Activated T-helper 1 cell treated with anti-CD3 and anti-CD28 coated beads, Interleukin-12 subunit alpha, Interleukin-12 subunit beta, Interleukin-2, Interleukin-4 antibody, amounts not matched to agents 30 ng/mL and 10 ng/mL and 1 ng/mL, durations not matched to agents 14 hours and 24 hours and 36 hours (primary cell): Measurements from ENCODE around the gene C1QC. TPM values are rescaled to one million over a fixed set of nuclear protein-coding genes. Genes with fewer than 3 reads are reported as not detected.
"Not testable (repeated sequence)": the region's sequence is repeated elsewhere in the genome, so short reads cannot be mapped to it uniquely, and the experiment has no call there.

Source experiments
- DNase-seq: peaks from one replicate; pipeline ENCODE4 v3.0.0; 2021; ENCODE audit warnings: low spot score
- H3K27ac Mint-ChIP-seq: one replicate; pipeline ENCODE4 v1.8.0; 2021; ENCODE audit warnings: mild to moderate bottlenecking, mixed read lengths
- H3K27me3 Mint-ChIP-seq: one replicate; pipeline ENCODE4 v1.8.0; 2022; ENCODE audit warnings: mild to moderate bottlenecking, moderate library complexity, mixed read lengths; ENCODE audit not compliant: insufficient read depth
- H3K36me3 Mint-ChIP-seq: one replicate; pipeline ENCODE4 v1.8.0; 2021; ENCODE audit warnings: low read depth, mixed read lengths
- H3K4me1 Mint-ChIP-seq: one replicate; pipeline ENCODE4 v1.8.0; 2021; ENCODE audit warnings: low read depth, mixed read lengths
- H3K4me3 Mint-ChIP-seq: one replicate; pipeline ENCODE4 v1.8.0; 2021; ENCODE audit warnings: mild to moderate bottlenecking, moderate library complexity, mixed read lengths
- H3K9me3 Mint-ChIP-seq: one replicate; pipeline ENCODE4 v1.8.0; 2021; ENCODE audit warnings: mixed read lengths
- intact Hi-C: fragments of 100-400 bp; cut with micrococcal nuclease; formaldehyde crosslinking; loops from one replicate; pipeline ENCODE4 v1.15.1; 2024
- total RNA-seq: library from RNA; stranded (reverse); gene quantifications from 2 replicates; pipeline ENCODE4 v1.2.3, GENCODE V29; 2022

Gene C1QC
- total RNA-seq, 1 donor from 2014 or later = not detected

DNA sequence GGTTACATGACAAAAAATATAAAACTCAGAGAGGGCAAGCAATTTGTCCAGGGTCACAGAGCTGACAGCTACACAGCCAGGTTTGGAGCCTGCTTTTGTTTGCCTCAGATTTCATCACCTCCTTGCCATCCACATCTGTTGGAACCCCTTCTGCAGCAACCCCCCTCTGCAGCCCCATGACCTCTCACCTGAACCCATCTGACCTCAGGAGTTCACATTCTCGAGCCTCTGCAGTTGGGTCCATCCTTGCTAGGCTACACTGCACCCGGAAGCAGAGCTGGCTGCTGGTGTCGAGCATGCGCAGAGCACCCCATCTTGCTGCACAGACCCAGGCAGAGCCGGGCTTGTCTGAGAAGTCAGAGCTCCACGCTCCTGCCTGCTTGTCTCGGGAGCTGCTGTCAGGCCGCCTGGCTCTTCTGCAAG, 19.6 kb downstream of the C1QC start:
- no peak for DNase-seq
- H3K4me3 Mint-ChIP-seq = no peak overlapping the region
- no peaks in the 10 kb centered on the region for H3K4me1 Mint-ChIP-seq
- H3K27ac Mint-ChIP-seq = no peak overlapping the region
- no peaks in the 10 kb centered on the region for H3K9me3 Mint-ChIP-seq
- H3K36me3 Mint-ChIP-seq = no peaks in the 10 kb centered on the region
- peaks cover 1% of the 10 kb centered on the region for H3K27me3 Mint-ChIP-seq
- intact Hi-C loops = no loop called here

DNA sequence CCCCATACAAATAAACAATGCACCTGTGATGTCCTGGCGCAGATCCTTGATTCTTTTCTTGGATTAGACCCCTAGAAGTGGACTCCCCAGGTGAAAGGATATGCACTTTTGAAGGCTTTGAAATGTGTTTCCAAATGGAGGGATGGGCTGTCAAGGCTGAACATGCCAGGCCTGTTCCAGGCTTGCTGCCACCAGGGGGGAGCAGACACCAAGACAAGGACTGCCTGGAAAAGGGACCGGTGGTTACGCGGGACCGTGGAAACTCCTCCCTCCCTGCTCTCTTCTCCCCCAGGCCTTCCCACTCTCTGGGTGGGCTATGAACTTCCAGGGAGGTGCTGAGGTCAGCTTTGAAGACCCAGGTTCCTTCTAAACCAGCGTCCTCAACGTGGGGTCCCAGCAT, 22.3 kb downstream of the C1QC start:
- Mint-ChIP-seq H3K4me1 (no peaks in the 10 kb centered on the region), H3K27me3 (no peaks in the 10 kb centered on the region), H3K4me3 (no peak overlapping the region), H3K27ac (no peak overlapping the region), H3K9me3 (no peaks in the 10 kb centered on the region), H3K36me3 (no peaks in the 10 kb centered on the region)
- intact Hi-C loops = no loop called here
- no peak for DNase-seq

DNA sequence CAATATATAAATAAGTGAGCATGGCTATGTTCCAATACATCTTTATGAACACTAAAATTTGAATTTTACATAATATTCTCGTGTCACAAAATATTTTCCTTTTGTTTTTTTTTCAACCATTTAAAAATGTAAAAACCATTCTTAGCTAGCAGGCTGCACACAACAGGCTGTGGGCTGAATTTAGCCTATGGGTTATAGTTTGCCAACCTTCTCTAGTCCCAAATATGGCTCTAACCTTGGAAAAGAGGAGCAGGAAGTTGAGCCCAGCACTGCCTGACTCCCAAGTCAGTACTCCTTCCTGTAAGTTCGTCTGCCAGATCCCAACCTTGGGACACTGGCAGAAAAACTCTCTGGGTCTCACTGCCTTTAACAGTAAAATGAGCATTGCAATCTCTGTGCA, 23.0 kb downstream of the C1QC start:
- no peak overlapping the region for H3K4me3 Mint-ChIP-seq
- intact Hi-C loops = no loop called here
- peaks cover under 1% of the 10 kb centered on the region for H3K27me3 Mint-ChIP-seq
- H3K4me1 Mint-ChIP-seq = no peaks in the 10 kb centered on the region
- no peaks in the 10 kb centered on the region for H3K36me3 Mint-ChIP-seq
- no peak overlapping the region for H3K27ac Mint-ChIP-seq
- no peaks in the 10 kb centered on the region for H3K9me3 Mint-ChIP-seq
- DNase-seq = no peak

DNA sequence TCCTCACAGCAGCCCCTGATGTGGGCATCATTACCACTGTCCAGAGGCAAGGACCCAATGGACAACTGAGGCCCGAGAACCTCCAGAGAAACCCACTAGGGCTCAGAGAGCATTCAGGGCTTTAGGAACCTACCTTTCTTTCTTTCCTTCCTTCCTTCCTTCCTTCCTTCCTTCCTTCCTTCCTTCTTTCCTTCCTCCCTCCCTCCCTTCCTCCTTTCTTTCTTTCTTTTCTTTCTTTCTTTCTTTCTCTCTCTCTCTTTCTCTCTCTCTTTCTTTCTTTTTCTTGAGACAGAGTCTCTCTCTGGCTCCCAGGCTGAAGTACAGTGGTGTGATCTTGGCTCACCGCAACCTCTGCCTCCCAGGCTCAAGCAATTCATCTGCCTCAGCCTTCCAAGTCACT, 25.4 kb downstream of the C1QC start:
- DNase-seq, H3K4me3 Mint-ChIP-seq, H3K36me3 Mint-ChIP-seq, H3K27ac Mint-ChIP-seq, H3K4me1 Mint-ChIP-seq, H3K9me3 Mint-ChIP-seq, intact Hi-C loops: not testable (repeated sequence)
- H3K27me3 Mint-ChIP-seq = peaks cover 11% of the 10 kb centered on the region

DNA sequence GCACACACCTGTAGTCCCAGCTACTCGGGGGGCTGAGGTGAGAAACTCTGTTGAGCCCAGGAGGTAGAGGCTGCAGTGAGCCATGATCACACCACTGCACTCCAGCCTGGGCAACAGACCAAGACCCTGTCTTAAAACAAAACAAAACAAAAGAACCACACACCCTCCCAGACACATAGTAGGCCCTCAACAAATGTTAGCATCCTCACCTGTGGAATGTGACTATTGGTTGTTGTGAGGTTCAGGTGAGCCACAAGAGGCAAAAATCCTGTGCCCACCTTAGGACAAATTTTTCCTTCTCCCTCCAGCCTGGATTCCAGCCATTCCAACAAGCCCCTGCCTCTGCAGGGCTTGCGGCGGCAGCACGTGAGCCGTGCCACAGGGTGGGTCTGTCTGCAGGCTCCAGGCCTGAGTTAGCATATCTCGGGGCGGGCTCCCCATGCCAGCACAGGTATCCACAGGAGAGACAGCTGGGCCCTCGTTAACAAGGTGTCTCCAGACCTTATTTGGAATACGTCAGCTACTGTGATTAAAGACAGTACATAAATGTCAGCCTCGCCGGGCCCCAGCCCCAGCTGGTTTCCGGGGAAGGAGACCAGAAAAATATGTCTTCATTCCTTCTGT, 27.0 kb downstream of the C1QC start:
- H3K36me3 Mint-ChIP-seq = no peaks in the 10 kb centered on the region
- DNase-seq = no peak
- peaks cover 22% of the 10 kb centered on the region for H3K27me3 Mint-ChIP-seq
- H3K4me3 Mint-ChIP-seq = no peak overlapping the region
- H3K27ac Mint-ChIP-seq = no peak overlapping the region
- intact Hi-C loops = no loop called here
- H3K9me3 Mint-ChIP-seq = no peaks in the 10 kb centered on the region
- no peaks in the 10 kb centered on the region for H3K4me1 Mint-ChIP-seq

DNA sequence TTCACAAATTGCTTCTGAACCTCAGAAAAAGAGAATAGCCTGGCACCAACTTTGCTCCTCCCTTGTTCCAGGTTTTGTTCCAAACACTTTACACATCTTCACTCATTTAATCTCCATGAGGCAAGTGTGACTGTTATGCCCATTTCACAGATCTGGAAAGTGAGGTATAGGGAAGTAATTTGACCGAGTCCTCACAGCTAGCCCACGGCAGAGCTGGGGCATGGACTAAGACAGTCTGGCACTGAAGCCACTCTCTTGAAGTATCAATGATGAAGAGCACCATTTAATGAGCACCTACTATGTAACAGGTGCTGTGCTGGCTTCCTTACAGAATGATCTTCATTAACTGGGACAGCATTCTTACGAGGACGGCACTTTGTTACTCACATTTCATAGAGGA, 28.6 kb downstream of the C1QC start:
- no peak for DNase-seq

DNA sequence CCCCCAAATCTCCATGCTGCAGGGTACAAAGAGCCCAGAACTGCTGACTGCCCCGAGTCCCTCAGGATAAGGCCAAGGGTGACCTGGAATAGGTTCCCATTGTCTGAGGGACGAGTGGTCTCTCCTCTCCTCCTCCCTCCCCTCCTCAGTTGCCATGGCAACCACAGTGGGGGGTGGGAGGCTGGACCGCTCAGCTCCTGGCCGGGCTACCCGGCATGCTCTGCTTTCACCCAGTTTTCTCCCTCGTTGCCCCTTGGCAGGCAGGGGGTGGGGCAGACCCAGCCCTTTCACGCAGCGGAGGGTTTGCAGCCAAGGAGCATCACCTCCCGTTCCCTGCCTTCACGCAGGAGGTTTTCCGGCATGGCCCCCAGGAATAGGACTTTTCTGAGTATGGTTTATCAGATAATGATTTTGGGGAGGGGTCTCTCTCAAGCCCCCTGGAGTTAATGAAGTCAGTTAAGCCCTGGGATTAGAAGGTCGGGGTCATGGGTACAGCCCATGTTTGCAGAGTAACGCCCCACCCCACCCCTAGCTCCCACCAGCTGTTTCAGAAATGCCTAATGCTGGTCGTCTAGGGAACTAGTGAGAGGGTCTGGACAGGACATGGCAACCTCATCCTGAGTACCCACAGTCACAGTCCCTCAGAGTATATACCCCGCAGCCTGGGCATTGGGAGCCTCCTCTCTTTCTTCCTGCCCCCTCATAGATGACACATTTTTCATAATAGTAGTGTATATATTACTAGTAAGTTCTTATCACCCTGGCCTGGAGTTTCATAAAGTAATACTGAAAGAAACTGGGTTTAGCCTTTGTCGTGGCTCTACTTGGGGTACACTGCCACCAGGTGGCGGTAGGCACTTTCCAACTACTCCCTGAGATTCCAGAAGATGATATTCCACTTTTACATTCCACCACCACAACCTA, 30.3 kb downstream of the C1QC start:
- Mint-ChIP-seq H3K27me3 (peaks cover 22% of the 10 kb centered on the region), H3K36me3 (no peaks in the 10 kb centered on the region), H3K4me3 (no peak overlapping the region), H3K4me1 (no peaks in the 10 kb centered on the region), H3K27ac (no peak overlapping the region), H3K9me3 (no peaks in the 10 kb centered on the region)
- intact Hi-C loops = loop anchor here (1.0 kb wide), 1 partner anchor 253 kb away; no protein-coding TSS in a partner anchor
- DNase-seq = no peak

More for the DNA sequence above, 28.6 kb downstream of the C1QC start:
- Mint-ChIP-seq H3K27me3 (peaks cover 22% of the 10 kb centered on the region), H3K36me3 (no peaks in the 10 kb centered on the region), H3K27ac (no peak overlapping the region), H3K4me3 (no peak overlapping the region), H3K9me3 (no peaks in the 10 kb centered on the region), H3K4me1 (no peaks in the 10 kb centered on the region)
- intact Hi-C loops = no loop called here

DNA sequence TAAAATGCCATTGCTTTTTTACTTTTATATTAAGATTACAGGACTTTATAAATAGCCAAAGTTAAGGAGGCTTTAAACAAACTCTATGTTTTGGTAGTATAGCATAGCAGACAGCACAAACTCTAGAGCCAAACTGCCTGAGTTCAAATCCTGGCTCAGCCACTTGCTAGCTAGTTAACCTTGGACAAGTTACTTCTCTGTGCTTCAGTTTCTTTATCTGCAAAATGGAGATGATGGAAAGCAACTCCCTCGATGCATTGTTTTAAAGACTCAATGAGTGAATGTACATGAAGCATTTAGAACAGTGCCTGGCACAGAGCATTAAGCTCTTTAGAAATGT, 30.9 kb downstream of the C1QC start:
- no peak for DNase-seq
- Mint-ChIP-seq H3K4me1 (no peaks in the 10 kb centered on the region), H3K27ac (no peak overlapping the region), H3K4me3 (no peak overlapping the region), H3K9me3 (no peaks in the 10 kb centered on the region), H3K27me3 (peaks cover 22% of the 10 kb centered on the region), H3K36me3 (no peaks in the 10 kb centered on the region)
- intact Hi-C loops = loop anchor here (1.0 kb wide), 1 partner anchor 254 kb away; no protein-coding TSS in a partner anchor

DNA sequence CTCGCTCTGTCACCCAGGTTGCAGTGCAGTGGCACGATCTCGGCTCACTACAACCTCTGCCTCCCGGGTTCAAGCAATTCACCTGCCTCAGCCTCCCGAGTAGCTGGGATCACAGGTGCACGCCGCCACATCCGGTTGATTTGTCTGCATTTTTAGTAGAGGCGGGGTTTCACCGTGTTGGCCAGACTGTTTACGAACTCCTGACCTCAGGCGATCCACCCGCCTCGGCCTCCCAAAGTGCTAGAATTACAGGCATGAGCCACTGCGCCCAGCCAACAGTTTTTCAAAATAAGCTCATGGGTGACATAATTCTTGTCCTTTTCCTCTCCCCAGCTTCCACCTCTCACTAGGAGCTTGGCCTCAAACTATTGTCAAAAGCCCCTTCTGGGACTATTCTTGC, 32.7 kb downstream of the C1QC start:
- DNase-seq, H3K36me3 Mint-ChIP-seq, intact Hi-C loops, H3K27ac Mint-ChIP-seq, H3K4me1 Mint-ChIP-seq, H3K9me3 Mint-ChIP-seq, H3K4me3 Mint-ChIP-seq: not testable (repeated sequence)
- H3K27me3 Mint-ChIP-seq = peaks cover 22% of the 10 kb centered on the region

DNA sequence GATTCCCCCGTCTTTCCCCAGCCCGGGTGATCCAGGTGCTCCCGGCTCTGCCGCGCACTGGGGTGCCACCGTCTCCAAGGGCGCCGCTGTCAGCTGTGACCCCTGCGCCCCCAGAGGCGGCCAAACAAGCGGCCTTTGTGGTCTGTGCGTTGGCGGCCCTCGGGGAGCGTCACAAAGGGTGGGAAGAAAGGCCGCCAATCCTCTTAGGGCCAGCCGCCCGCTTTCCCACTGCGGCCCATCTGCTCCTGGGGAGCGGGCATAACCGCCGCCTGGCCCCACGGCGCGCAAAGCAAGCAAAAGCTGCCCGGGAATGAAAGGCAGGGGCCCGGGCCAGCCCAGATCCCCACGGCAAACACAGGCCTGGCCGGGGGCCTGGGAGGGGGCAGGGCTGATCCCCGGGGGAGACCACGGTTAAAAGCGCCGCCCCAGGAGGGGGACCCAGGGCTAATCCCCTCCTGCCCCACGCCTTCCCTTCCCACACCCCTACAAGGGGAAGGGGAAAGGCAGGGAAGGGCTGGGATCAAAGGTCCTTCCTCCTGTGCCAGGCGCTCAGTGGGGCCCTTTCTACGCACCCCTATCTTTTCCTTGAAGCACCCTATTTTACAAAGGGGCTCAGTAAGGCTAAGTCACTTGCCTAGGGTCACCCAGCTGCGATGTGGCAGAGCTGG, 33.6 kb downstream of the C1QC start:
- H3K4me3 Mint-ChIP-seq = no peak overlapping the region
- DNase-seq = no peak
- no peaks in the 10 kb centered on the region for H3K36me3 Mint-ChIP-seq
- no peaks in the 10 kb centered on the region for H3K4me1 Mint-ChIP-seq
- peaks cover 18% of the 10 kb centered on the region for H3K27me3 Mint-ChIP-seq
- no peaks in the 10 kb centered on the region for H3K9me3 Mint-ChIP-seq
- H3K27ac Mint-ChIP-seq = no peak overlapping the region
- intact Hi-C loops = no loop called here

DNA sequence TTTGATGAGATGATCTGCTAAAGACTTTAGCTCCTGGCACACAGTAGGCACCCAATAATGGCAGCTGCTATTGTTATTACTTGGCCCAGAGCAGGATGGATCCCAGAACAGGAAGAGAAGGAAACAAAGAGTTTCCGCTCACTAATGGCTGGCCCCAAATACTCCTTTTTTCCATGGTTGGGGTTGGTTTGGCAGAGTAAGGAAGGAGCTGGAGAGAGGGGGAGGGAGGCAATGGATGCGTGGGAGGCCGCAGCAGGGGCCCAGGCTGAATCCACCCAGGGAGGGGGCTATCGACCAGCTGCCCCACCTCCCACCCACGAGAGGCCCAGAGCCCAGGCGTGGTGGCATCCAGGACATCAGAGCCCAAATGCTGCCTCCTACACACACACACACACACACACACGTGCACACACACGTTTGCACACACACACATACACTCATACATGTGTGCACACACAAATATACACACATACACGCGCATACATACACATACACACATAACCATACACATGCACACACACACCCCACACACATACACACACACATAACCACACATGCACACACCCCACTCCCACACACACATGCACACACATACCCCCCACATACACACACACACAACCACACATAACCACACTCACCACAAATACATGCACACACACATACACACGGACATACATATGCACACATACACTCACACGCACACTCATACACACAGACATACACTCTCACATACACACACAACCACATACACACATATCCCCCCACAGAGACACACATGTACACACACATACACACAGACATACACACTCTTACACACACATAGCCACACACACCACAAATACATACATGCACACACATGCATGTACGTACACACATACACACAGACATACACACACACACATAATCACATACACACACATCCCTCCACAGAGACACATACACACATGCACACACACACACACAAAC, 34.8 kb downstream of the C1QC start:
- Mint-ChIP-seq H3K9me3 (no peaks in the 10 kb centered on the region), H3K36me3 (no peaks in the 10 kb centered on the region), H3K4me3 (no peak overlapping the region), H3K27me3 (peaks cover 11% of the 10 kb centered on the region), H3K27ac (no peak overlapping the region), H3K4me1 (no peaks in the 10 kb centered on the region)
- DNase-seq = no peak
- intact Hi-C loops = no loop called here

DNA sequence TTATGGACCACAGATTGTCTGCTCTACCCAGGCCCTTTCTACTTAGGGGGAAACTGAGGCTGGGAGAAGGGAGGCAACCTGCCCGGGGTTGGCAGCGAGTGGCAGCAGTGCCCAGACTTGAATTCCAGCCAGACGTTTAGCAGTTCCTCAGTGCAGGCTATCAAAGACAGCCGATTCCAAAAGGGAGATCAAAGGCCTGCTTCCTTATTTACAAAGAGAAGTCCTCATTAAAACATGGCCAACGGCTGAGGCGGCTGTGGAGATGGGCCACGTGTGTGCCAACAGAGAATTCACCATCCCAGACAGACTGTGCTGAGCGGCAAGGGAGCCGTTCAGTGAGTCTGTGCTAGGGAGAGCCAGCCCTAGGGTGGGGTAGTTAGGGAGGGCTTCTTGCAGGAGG, 37.3 kb downstream of the C1QC start:
- Mint-ChIP-seq H3K4me3 (no peak overlapping the region), H3K27ac (no peak overlapping the region), H3K4me1 (no peaks in the 10 kb centered on the region), H3K9me3 (no peaks in the 10 kb centered on the region), H3K27me3 (no peaks in the 10 kb centered on the region), H3K36me3 (no peaks in the 10 kb centered on the region)
- intact Hi-C loops = no loop called here
- DNase-seq = no peak
